NK-92 (cell line): ENCODE measurements around the gene CCDC120.

ENCODE experiments used
- DNase-seq: peaks from one replicate; lab custom pipeline; 2025; ENCODE audit not compliant: unreplicated experiment; lab: John Stamatoyannopoulos, UW

Gene CCDC120

DNA sequence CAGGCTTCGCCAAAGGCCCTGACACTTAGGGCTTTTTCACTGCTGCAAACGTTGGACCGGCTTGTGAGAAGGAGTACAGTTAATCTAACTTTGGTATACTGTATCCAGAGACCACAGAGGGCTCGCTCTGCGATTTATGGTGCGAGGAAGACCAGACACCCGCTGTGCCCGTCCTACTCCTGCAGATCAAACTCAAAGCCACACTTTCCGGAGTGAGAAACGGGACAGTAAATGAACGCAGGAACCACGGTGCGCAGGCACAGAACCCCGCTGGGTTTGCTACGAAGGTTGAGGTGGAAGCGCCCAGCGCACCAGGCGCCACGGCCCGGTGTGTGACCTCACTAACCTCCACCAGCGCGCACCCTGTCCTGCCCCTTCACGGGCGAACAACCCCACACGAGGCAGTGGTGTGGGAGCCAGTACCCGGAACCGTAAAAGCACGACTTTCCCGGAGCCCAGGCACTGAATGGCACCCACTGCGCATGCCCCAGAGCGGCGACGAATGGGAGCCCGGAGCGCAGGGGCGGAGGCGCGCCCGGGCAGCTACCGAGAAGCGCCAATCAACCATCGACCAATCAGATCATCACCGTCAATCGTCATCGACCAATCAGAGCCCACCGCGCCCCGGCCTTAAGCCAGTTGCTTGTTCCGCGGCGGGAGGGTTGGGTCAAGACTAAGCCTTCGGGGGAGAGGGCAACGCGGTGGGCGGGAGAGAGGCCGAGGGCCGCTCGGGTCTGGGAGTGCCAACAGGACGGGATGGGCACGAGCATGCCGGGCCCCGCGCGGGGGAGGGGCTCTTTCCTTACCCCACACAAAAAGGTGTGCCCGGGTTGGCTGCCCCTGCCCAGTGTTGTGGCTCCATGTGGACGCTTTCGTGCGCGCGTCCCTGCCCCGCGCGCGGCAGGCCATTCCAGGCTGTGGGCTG lies 42.2 kb downstream of the CCDC120 start:
- DNase-seq = peak; percentile 61

DNA sequence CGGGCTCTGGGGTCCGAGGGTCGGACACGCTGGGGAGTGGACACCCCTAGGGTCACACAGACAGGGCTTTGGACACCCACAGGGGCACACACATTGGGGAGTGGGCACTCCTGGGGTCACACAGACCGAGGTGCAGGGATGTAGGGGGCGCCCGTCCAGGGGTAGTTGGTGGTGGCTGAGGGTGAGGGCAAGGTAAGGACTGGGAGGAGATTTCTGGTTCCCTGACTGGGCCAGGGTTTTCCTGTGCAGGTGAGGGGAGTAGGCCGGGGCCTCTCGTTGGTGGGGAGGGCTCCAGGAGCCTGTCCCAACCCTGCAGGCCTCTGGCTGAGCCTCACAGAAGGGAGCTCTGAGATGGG lies 42.8 kb downstream of the CCDC120 start:
- DNase-seq = no peak

DNA sequence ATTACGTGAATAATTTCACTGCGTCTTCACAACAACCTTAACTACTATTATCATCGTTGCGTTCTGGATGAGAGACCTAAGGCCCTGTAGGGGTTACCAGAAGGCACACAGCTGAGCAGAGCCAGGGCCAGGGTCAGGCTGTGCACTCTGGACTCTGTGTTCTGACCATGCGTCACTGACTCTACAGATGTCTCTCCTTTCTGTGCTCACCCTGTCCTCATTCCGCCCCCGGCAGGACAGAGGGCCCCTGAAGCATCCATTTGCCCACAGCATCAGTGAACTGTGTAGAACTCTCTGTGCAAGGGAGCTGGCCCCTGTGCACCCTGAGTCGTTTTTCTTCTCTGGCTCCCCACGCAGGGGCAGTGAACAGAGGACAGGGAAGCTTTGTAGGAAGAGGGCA lies 43.4 kb downstream of the CCDC120 start:
- no peak for DNase-seq

DNA sequence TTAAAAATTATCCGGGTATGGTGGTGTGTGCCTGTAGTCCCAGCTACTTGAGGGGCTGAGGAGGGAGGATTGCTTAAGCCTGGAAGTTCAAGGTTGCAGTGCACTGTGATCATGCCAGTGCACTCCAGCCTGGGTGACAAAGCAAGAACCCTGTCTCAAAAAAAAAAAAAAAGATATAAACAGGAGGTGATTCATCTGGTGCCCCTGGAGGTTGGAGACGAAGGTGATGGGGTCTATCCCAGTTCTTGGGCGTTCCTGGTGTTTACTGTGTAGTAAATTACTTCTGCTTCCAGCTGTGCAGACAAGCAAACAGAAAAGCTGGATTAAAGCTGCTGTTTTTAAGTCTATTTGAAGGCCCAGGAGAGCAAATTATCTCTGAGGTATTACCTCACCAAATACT lies 44.8 kb downstream of the CCDC120 start:
- no peak for DNase-seq

DNA sequence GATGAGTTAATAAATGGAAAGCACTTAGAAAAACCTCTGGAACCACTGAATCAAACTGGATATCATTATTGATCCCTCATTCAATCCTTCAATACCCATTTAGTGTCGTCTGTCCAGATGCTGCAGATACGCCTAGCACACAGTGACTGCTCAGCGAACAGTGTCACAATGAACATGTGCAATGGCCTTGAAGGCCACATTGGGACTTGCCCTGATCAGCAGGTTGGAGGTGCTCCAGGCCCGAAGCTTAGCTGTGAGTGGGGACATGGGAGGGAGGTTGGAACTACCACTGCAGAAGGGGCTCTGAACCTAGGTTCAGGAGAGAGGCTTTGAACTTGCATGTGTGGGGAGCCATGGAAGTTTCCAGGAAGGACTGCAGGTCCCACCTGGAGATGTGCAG lies 47.5 kb downstream of the CCDC120 start:
- no peak for DNase-seq

DNA sequence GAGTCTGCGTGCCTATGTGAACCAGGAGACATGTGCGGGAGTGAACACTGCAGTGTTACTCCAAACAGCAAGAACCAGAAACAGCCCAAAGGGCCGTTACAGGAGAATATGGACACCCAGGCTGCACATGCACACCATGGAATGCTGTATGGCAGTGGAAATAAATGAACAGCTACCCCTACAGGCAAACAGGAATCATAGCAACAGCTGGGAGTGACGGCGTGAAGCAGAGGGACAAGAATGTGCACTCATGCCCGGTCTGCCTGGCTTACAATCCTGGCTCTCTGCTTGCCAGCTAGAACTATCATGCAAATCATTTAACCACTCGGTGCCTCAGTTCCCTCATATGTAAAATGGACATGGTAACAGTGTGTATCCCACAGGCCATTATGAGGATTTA lies 48.1 kb downstream of the CCDC120 start:
- no peak for DNase-seq

DNA sequence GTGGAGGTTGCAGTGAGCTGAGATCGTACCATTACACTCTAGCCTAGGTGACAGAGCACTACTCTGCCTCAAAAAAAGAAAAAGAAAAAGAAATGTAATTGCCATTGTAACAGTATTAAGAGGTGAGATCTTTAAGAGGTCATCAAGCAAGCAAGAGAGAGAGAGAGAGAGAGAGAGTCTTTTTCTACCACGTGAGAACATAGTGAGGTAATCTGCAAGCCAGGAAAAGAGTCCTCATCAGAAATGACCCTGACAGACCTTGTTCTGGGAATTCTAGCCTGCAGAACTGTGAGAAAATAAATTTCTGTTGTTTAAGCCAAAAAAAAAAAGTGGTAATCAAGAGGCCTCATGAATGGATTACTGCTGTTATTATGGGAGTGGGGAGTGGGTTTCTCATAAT lies 49.8 kb downstream of the CCDC120 start:
- no peak for DNase-seq

DNA sequence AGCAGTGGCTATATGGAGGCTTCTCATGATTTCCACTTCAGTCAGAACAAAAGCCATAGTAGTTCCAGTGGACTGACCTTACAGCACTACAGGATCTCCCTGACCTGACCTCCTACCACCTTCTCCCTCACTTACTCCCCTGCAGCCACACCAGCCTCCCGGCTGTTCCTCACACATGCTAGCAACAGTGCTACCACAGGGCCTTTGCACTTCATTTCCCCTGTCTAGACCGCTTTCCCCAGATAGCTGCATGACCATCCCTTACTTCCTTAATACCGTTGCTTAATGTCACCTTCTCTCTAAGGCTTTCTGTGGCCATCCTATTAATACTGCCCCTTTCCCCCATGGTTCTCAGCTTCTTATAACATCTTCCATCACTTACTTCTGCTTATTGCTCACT lies 51.6 kb downstream of the CCDC120 start:
- DNase-seq = no peak

DNA sequence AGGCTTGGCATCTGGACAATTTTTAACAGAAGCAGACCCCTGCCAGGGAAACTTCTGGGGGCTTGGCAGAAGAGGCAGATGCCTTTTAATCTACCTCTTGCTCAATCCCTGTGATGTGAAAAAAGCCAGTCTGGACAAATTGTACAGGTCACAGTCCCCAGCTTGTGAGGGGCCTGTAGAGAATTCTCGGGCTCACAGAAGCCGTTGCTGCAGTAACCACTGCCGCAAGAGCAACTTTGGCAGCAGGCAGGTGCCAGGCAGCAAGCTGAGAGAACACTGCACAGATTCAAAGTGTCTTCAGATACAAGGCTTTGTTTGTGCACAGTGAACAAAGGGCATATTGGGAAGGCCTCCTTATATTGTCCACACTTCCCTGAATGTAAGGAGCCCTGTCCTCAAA lies 53.0 kb downstream of the CCDC120 start:
- no peak for DNase-seq

DNA sequence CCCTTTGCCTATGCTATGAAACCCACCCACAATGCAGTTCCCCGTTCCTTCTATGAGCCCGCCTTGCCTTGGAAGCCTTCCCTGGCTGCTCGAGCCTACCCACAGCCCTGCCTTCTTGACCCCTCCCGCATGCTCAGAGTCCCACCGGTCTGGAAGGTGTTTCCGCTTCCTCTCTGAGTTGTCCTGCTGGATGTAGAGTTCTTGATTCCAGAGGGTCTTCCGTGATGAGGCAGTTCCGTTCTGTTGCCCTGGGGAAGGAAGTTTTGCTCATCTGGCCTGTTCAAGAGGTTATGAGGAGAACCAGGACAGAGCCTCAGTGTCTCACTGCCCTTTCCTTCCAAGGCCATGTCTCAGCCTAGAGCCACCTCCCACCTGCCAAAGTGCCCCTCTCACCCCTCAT lies 57.3 kb downstream of the CCDC120 start:
- no peak for DNase-seq

DNA sequence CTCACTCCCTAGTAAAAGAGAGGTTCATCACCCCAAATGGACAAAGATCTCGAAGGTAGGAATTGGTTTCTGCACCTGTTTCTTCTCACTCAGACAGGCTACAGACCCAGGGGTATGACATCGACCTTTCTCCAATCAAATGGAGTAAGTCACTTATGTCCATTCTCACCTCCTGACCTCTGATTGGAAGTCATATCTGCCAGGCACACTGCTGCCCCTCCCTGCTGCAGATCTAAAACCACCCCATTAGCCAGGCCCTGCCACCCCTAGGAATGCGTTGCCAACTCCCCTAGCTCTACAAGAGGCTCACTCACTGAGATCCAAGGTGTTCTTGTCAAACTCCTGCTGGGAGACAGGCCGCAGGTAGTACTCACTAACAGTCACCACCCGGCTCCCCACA lies 57.9 kb downstream of the CCDC120 start:
- DNase-seq = no peak

DNA sequence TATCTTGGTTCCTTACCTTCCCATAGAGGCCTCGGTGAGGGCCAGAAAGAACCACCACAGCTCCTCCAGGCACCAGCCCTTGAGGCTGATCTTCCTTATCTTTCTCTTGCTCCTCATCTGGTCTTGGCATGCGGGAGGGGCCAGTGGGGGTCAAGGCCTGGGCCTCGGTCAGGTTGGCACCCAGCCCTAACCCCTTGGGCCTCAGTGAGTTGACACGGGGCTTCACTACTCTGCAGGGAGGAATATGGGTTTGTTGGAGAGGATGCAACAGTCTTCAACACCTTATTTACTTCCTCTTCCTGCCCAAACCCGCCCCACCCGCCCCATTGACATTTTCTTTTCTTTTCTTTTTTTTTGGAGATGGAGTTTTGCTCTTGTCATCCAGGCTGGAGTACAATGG lies 58.8 kb downstream of the CCDC120 start:
- no peak for DNase-seq
